ENCODE results near the gene ARCN1.

GRCh38 chr11:118544647-118545010 lies 27.6 kb upstream of the ARCN1 start:
- TF ChIP-seq POLR2A (IDR thresholded peaks at IDR 0.05) = no peak
- no peak for TF ChIP-seq CTCF (IDR thresholded peaks at IDR 0.05)
